ENCODE data around the gene RELA.
"Not testable (repeated sequence)": the region's sequence is repeated elsewhere in the genome, so short reads cannot be mapped to it uniquely, and the experiment has no call there.

GRCh38 chr11:65683480-65683879, 20.8 kb upstream of the RELA start:
- TF ChIP-seq POLR2A (IDR thresholded peaks at IDR 0.05; ENCODE audit: low read depth, low read length); POLR2AphosphoS5 (IDR thresholded peaks at IDR 0.05; ENCODE audit: low read depth, low read length); TAF1 (IDR thresholded peaks at IDR 0.05; ENCODE audit: borderline replicate concordance, low read depth, low read length): not testable (repeated sequence)
